HCT116 (cell line): Measurements from ENCODE around the gene BCAP31. TPM values are rescaled to one million over a fixed set of nuclear protein-coding genes. Genes with fewer than 3 reads are reported as not detected.

Experiments
- ATAC-seq: fragments of 200-7000 bp; cut with Tn5 transposase; 2 replicates; pipeline ENCODE4 v1.9.1; 2020; ENCODE audit warnings: mild to moderate bottlenecking, moderate library complexity
- BruUV-seq: library from RNA; stranded (reverse); fragments of 400-500 nt; replicated peaks from 2 replicates; lab custom pipeline; 2021; lab: Mats Ljungman, UMichigan
- CTCF ChIA-PET: fragments of 300-600 bp; sonication (Branson Sonifier 250); formaldehyde crosslinking; loops from one replicate; lab custom pipeline; 2021; ENCODE audit warnings: antibody characterized with exemption; lab: Charles Lee
- POLR2A ChIA-PET: fragments of 300-600, 350-600 bp; sonication (Branson Sonifier 250); formaldehyde crosslinking; loops from one replicate; lab custom pipeline; 2021; ENCODE audit warnings: antibody characterized with exemption; lab: Charles Lee
- RAD21 ChIA-PET, 2 experiments: fragments of 300-600 bp; sonication (Branson Sonifier 250); formaldehyde crosslinking; loops; one replicate each; lab custom pipeline; 2023; ENCODE audit warnings: low total read pairs in 2 of 2; ENCODE audit not compliant: uncharacterized antibody in 2 of 2, unreplicated experiment in 2 of 2, low non-redundant PET in 1 of 2; lab: Charles Lee
- DNase-seq: peaks from one replicate; pipeline ENCODE4 v3.0.0-alpha.2; 2010; ENCODE audit warnings: low read depth, low spot score
- H2AFZ ChIP-seq: fragments of 200-600 bp; shearing (Covaris generic), sonication (generic); 2 replicates; pipeline ENCODE4 v1.6.1; 2017; ENCODE audit warnings: low read depth, mixed run types, mixed read lengths, antibody characterized with exemption, low read length; ENCODE audit not compliant: poor library complexity, severe bottlenecking
- H3K27ac ChIP-seq: 2 replicates; pipeline ENCODE4 v1.5.1; 2012; ENCODE audit warnings: low read depth, low read length
- H3K27me3 ChIP-seq: fragments of 200-600 bp; sonication (generic); 2 replicates; pipeline ENCODE4 v1.6.1; 2016; ENCODE audit warnings: mixed run types, low read length, mixed read lengths; ENCODE audit not compliant: insufficient read depth
- H3K36me3 ChIP-seq, 2 experiments: fragments of 200-500 bp in 1 of 2; fragments of 200-600 bp in 1 of 2; sonication (Bioruptor generic) in 1 of 2; sonication (generic) in 1 of 2; 2 replicates each; pipeline versions ENCODE4 v1.5.1 to v1.6.1; 2014 to 2016; ENCODE audit warnings: low read length in 2 of 2, inconsistent platforms in 1 of 2, mixed read lengths in 1 of 2, mixed run types in 1 of 2; ENCODE audit not compliant: insufficient read depth in 2 of 2, control insufficient read depth in 1 of 2
- H3K4me1 ChIP-seq, 2 experiments: fragments of 200-600 bp in 1 of 2; sonication (generic) in 1 of 2; 2 replicates each; pipeline versions ENCODE4 v1.5.1 to v1.6.1; 2012 to 2017; ENCODE audit warnings: low read length in 2 of 2, inconsistent platforms in 1 of 2, mild to moderate bottlenecking in 1 of 2, mixed read lengths in 1 of 2, mixed run types in 1 of 2, moderate library complexity in 1 of 2; ENCODE audit not compliant: insufficient read depth in 2 of 2, control insufficient read depth in 1 of 2
- H3K4me2 ChIP-seq: fragments of 200-600 bp; sonication (generic); 2 replicates; pipeline ENCODE4 v1.6.1; 2017; ENCODE audit warnings: mixed run types, low read length, mixed read lengths
- H3K4me3 ChIP-seq, 2 experiments: fragments of 200-600 bp in 1 of 2; sonication (generic) in 1 of 2; replicated peaks in 1 of 2; 2 replicates each; pipeline ENCODE4 v1.5.1; 2011 to 2016; ENCODE audit warnings: low read length in 2 of 2, control low read depth in 1 of 2, low read depth in 1 of 2, mild to moderate bottlenecking in 1 of 2, mixed read lengths in 1 of 2, mixed run types in 1 of 2
- H3K79me2 ChIP-seq: fragments of 200-600 bp; sonication (generic); 2 replicates; pipeline ENCODE4 v1.6.1; 2017; ENCODE audit warnings: mild to moderate bottlenecking, mixed run types, low read length, moderate library complexity, mixed read lengths; ENCODE audit not compliant: insufficient read depth
- H3K9ac ChIP-seq: fragments of 200-600 bp; sonication (generic); 2 replicates; pipeline ENCODE4 v1.6.1; 2016; ENCODE audit warnings: low read length, mixed read lengths
- H3K9me2 ChIP-seq: fragments of 200-600 bp; sonication (generic), shearing (Covaris generic); 2 replicates; pipeline ENCODE4 v1.6.1; 2017; ENCODE audit warnings: mixed run types, mild to moderate bottlenecking, moderate library complexity; ENCODE audit not compliant: insufficient read depth
- H3K9me3 ChIP-seq, 2 experiments: fragments of 200-500 bp in 1 of 2; fragments of 200-600 bp in 1 of 2; sonication (Bioruptor generic) in 1 of 2; sonication (generic) in 1 of 2; 2 replicates each; pipeline ENCODE4 v1.6.1; 2014 to 2017; ENCODE audit warnings: low read length in 2 of 2, mixed read lengths in 2 of 2, inconsistent platforms in 1 of 2, low read depth in 1 of 2, mild to moderate bottlenecking in 1 of 2, mixed run types in 1 of 2, moderate library complexity in 1 of 2; ENCODE audit not compliant: control insufficient read depth in 1 of 2, insufficient read depth in 1 of 2
- H4K20me1 ChIP-seq: fragments of 200-600 bp; sonication (generic), shearing (Covaris generic); 2 replicates; pipeline ENCODE4 v1.6.1; 2017; ENCODE audit warnings: mixed run types, mild to moderate bottlenecking, moderate library complexity; ENCODE audit not compliant: insufficient read depth
- CEBPB ChIP-seq: IDR thresholded peaks from 2 replicates; pipeline ENCODE4 v1.6.1; 2012; ENCODE audit warnings: low read depth
- JUND ChIP-seq: IDR thresholded peaks from 2 replicates; pipeline ENCODE4 v1.6.1; 2012
- intact Hi-C: fragments of 100-400 bp; cut with micrococcal nuclease; formaldehyde crosslinking; loops from 2 replicates; pipeline ENCODE4 v1.10.0; 2022
- total RNA-seq: library from RNA; stranded (reverse); gene quantifications from one replicate; pipeline ENCODE4 v1.2.1, GENCODE V29; 2021; ENCODE audit not compliant: unreplicated experiment
- TF ChIP-seq, protein P1 (sequence below), 3 experiments: fragments of 200-600 bp in 1 of 3; sonication (generic) in 1 of 3; IDR thresholded peaks in 2 of 3; conservative IDR thresholded peaks in 1 of 3; 2 replicates each; pipeline ENCODE4 v1.5.1; 2012 to 2017; ENCODE audit warnings: low read depth in 2 of 3, low read length in 2 of 3, antibody characterized with exemption in 1 of 3, borderline replicate concordance in 1 of 3, control low read depth in 1 of 3, mild to moderate bottlenecking in 1 of 3, mixed read lengths in 1 of 3, mixed run types in 1 of 3, moderate library complexity in 1 of 3; ENCODE audit not compliant: insufficient read depth in 1 of 3
- TF ChIP-seq, protein P2 (sequence below): IDR thresholded peaks from 2 replicates; pipeline ENCODE4 v1.6.1; 2011; ENCODE audit warnings: mild to moderate bottlenecking, low read length, moderate library complexity; ENCODE audit not compliant: insufficient replicate concordance; ENCODE audit errors: extremely low read depth

The BCAP31 gene
- total RNA-seq, 1 experiment from 2014 or later, result 185 TPM

DNA sequence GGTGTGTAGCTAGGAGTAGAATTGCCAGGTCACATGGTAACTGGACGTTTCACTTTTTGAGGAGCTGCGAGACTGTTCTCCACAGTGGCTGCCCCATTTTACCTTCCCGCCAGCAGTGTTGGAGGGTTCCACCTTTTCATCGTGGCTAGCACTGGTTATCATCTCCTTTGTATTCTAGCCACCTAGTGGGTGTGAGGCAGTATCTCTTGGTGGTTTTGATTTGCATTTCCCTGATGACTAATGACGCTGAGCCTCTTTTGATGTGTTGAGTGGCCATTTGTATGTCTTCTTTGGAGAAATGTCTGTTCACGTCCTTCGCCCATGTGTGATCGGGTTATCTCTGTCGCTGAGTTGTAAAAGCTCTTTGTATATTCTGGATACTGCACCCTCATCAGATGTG, 11.1 kb upstream of the BCAP31 start:
- CTCF ChIA-PET, result no interaction called here

More for the DNA sequence above, 11.1 kb upstream of the BCAP31 start:
- BruUV-seq, result no TSS peak
- Histone ChIP-seq H3K4me3 (no peak overlapping the region), H3K27ac (no peak overlapping the region), H3K27me3 (no peaks in the 10 kb centered on the region), H3K9me3 (no peaks in the 10 kb centered on the region), H3K4me2 (no peak overlapping the region; the same call in 1 of the 2 replicates), H3K36me3 (no peaks in the 10 kb centered on the region), H3K79me2 (no peaks in the 10 kb centered on the region), H2AFZ (no peak overlapping the region), H3K4me1 (peaks cover 0 to 9% of the 10 kb centered on the region in 2 experiments; a peak in 1 of 4 replicates), H3K9me2 (no peaks in the 10 kb centered on the region), H3K9ac (no peak overlapping the region), H4K20me1 (no peaks in the 10 kb centered on the region)
- ChIA-PET RAD21 (no interaction called here), POLR2A (no interaction called here)
- ATAC-seq (peak; percentile 55; the same call in 1 of the 2 replicates), DNase-seq (no peak)
- TF ChIP-seq, protein P1, sequence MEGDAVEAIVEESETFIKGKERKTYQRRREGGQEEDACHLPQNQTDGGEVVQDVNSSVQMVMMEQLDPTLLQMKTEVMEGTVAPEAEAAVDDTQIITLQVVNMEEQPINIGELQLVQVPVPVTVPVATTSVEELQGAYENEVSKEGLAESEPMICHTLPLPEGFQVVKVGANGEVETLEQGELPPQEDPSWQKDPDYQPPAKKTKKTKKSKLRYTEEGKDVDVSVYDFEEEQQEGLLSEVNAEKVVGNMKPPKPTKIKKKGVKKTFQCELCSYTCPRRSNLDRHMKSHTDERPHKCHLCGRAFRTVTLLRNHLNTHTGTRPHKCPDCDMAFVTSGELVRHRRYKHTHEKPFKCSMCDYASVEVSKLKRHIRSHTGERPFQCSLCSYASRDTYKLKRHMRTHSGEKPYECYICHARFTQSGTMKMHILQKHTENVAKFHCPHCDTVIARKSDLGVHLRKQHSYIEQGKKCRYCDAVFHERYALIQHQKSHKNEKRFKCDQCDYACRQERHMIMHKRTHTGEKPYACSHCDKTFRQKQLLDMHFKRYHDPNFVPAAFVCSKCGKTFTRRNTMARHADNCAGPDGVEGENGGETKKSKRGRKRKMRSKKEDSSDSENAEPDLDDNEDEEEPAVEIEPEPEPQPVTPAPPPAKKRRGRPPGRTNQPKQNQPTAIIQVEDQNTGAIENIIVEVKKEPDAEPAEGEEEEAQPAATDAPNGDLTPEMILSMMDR (IDR thresholded peaks at IDR 0.05 in 2 of 3, conservative IDR thresholded peaks at IDR 0.05 in 1 of 3; ENCODE audit: borderline replicate concordance in 1 of 3, insufficient read depth in 1 of 3, low read depth in 2 of 3, low read length in 2 of 3), result peak in 1 of 3 experiments; percentile 16; a peak in 1 of 6 replicates
- TF ChIP-seq JUND (no peak), CEBPB (no peak)
- TF ChIP-seq, protein P2, sequence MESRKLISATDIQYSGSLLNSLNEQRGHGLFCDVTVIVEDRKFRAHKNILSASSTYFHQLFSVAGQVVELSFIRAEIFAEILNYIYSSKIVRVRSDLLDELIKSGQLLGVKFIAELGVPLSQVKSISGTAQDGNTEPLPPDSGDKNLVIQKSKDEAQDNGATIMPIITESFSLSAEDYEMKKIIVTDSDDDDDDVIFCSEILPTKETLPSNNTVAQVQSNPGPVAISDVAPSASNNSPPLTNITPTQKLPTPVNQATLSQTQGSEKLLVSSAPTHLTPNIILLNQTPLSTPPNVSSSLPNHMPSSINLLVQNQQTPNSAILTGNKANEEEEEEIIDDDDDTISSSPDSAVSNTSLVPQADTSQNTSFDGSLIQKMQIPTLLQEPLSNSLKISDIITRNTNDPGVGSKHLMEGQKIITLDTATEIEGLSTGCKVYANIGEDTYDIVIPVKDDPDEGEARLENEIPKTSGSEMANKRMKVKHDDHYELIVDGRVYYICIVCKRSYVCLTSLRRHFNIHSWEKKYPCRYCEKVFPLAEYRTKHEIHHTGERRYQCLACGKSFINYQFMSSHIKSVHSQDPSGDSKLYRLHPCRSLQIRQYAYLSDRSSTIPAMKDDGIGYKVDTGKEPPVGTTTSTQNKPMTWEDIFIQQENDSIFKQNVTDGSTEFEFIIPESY, result no peak
- intact Hi-C loops, result no loop called here
